Measurements from ENCODE around the gene ACAA1. TPM values are rescaled to one million over a fixed set of nuclear protein-coding genes. Genes with fewer than 3 reads are reported as not detected.

Gene ACAA1
- total and polyA plus RNA-seq, 9 of the 15 experiments (the other 6 are each of a cell fraction or from before 2014, with no cell fraction given), result 4.0 to 88.9 (median 57.2) TPM

DNA sequence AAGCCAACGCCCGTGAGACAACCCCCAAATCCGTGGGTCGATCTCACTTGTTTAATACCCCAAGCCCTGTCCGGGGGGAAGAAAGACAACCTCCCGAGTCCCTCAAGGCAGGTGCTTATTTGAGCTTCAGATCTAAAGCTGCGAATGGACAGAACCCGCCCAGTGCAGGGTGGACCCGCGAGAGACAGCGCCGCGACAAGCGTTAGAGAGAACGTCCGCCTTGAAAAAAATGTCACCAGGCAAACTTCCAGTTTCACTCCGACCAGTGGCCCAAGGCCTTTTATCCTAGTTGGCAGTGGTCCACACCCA, 27.7 kb upstream of the ACAA1 start (continued):
- TF ChIP-seq HOMEZ (CRISPR knock-in tag; IDR thresholded peaks at IDR 0.05), result no peak
- TF ChIP-seq SMARCC2 (IDR thresholded peaks at IDR 0.05; ENCODE audit: low read depth), result peak; percentile 24; the same call in 1 of the 2 replicates
- TF ChIP-seq BCLAF1 (IDR thresholded peaks at IDR 0.05; ENCODE audit: borderline replicate concordance in 1 of 2, control insufficient read depth in 1 of 2, low read depth in 2 of 2, low read length in 1 of 2), result no peak
- no peak for TF ChIP-seq BDP1 (IDR thresholded peaks at IDR 0.05; ENCODE audit: insufficient read depth, insufficient read length)
- TF ChIP-seq, protein P1, sequence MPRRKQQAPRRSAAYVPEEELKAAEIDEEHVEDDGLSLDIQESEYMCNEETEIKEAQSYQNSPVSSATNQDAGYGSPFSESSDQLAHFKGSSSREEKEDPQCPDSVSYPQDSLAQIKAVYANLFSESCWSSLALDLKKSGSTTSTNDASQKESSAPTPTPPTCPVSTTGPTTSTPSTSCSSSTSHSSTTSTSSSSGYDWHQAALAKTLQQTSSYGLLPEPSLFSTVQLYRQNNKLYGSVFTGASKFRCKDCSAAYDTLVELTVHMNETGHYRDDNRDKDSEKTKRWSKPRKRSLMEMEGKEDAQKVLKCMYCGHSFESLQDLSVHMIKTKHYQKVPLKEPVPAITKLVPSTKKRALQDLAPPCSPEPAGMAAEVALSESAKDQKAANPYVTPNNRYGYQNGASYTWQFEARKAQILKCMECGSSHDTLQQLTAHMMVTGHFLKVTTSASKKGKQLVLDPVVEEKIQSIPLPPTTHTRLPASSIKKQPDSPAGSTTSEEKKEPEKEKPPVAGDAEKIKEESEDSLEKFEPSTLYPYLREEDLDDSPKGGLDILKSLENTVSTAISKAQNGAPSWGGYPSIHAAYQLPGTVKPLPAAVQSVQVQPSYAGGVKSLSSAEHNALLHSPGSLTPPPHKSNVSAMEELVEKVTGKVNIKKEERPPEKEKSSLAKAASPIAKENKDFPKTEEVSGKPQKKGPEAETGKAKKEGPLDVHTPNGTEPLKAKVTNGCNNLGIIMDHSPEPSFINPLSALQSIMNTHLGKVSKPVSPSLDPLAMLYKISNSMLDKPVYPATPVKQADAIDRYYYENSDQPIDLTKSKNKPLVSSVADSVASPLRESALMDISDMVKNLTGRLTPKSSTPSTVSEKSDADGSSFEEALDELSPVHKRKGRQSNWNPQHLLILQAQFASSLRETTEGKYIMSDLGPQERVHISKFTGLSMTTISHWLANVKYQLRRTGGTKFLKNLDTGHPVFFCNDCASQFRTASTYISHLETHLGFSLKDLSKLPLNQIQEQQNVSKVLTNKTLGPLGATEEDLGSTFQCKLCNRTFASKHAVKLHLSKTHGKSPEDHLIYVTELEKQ (CRISPR knock-in tag; IDR thresholded peaks at IDR 0.05), result no peak
- no peak for TF ChIP-seq TSC22D4 (tag; IDR thresholded peaks at IDR 0.05)
- no peak for TF ChIP-seq RERE (CRISPR knock-in tag; IDR thresholded peaks at IDR 0.05; ENCODE audit: borderline replicate concordance)
- no peak for TF ChIP-seq ZNF143 (CRISPR knock-in tag; IDR thresholded peaks at IDR 0.05)
- no peak for TF ChIP-seq SRSF9 (IDR thresholded peaks at IDR 0.05; ENCODE audit: borderline replicate concordance, low read depth, low read length)
- TF ChIP-seq ZBTB8A (IDR thresholded peaks at IDR 0.05; ENCODE audit: partially characterized antibody), result no peak
- no peak for TF ChIP-seq BRCA1 (IDR thresholded peaks at IDR 0.05)
- no peak for TF ChIP-seq BRCA1 (CRISPR knock-in tag; IDR thresholded peaks at IDR 0.05)
- no peak for TF ChIP-seq XRCC4 (IDR thresholded peaks at IDR 0.05; ENCODE audit: extremely low read depth, insufficient read depth, insufficient read length)
- no peak for TF ChIP-seq RBM22 (IDR thresholded peaks at IDR 0.05; ENCODE audit: low read depth, low read length, poor library complexity, severe bottlenecking)
- no peak for TF ChIP-seq CAMTA2 (CRISPR knock-in tag; conservative IDR thresholded peaks at IDR 0.05)

All from K562 (cell line).